HepG2 (cell line): ENCODE results near the gene KCTD13. TPM values are rescaled to one million over a fixed set of nuclear protein-coding genes. Genes with fewer than 3 reads are reported as not detected.
A peak's percentile ranks its signal among the peaks of the same experiment; 100 is the strongest.

ENCODE experiments used
- ATAC-seq: fragments of 200-7000 bp; cut with Tn5 transposase; 3 replicates; pipeline ENCODE4 v1.9.1; 2020; ENCODE audit warnings: mild to moderate bottlenecking, moderate library complexity
- BruUV-seq: library from RNA; stranded (reverse); fragments of 400-500 nt; replicated peaks from 2 replicates; lab custom pipeline; 2021; lab: Mats Ljungman, UMichigan
- CTCF ChIA-PET: fragments of 300-600 bp; formaldehyde crosslinking; extraction: SDS; loops from one replicate; lab custom pipeline; 2021; ENCODE audit warnings: low total read pairs, inconsistent platforms, low intra/inter-chr PET ratio; lab: Yijun Ruan, JAX
- POLR2A ChIA-PET: fragments of 350-600 bp; sonication (Branson Sonifier 250); formaldehyde crosslinking; loops from one replicate; lab custom pipeline; 2020; ENCODE audit warnings: antibody characterized with exemption, inconsistent platforms; lab: Yijun Ruan, JAX
- DNase-seq: peaks from one replicate; pipeline ENCODE4 v3.0.0-alpha.2; 2015; ENCODE audit warnings: low spot score
- FAIRE-seq: peaks from 3 replicates; lab custom pipeline; 2011; peaks lifted over from hg19 to GRCh38; lab: Jason Lieb, UNC
- H2AFZ ChIP-seq: one replicate; pipeline ENCODE4 v1.6.1; 2011; ENCODE audit warnings: low read length, inconsistent platforms
- H3K27ac ChIP-seq: fragments of 300-600 bp; 3 replicates; pipeline ENCODE4 v1.8.0; 2011; ENCODE audit warnings: mixed run types, mild to moderate bottlenecking, mixed read lengths, low read length, inconsistent platforms; ENCODE audit not compliant: insufficient read depth; ENCODE audit errors: extremely low read length
- H3K27me3 ChIP-seq, 2 experiments: fragments of 200-600 bp in 1 of 2; 2 replicates in 1 of 2; 3 replicates in 1 of 2; pipeline versions ENCODE4 v1.6.0 to v1.8.0; 2011; ENCODE audit warnings: low read length in 2 of 2, mild to moderate bottlenecking in 2 of 2, moderate library complexity in 2 of 2, inconsistent platforms in 1 of 2; ENCODE audit not compliant: insufficient read depth in 2 of 2, control insufficient read depth in 1 of 2
- H3K36me3 ChIP-seq, 2 experiments: fragments of 200-600 bp in 1 of 2; replicated peaks in 1 of 2; 2 replicates in 1 of 2; 3 replicates in 1 of 2; pipeline versions ENCODE4 v1.5.1 to v1.8.0; 2011; ENCODE audit warnings: low read length in 2 of 2, inconsistent platforms in 1 of 2; ENCODE audit not compliant: insufficient read depth in 2 of 2, control insufficient read depth in 1 of 2
- H3K4me1 ChIP-seq: 2 replicates; pipeline ENCODE4 v1.5.1; 2012; ENCODE audit warnings: low read length, inconsistent platforms; ENCODE audit not compliant: insufficient read depth
- H3K4me2 ChIP-seq: 2 replicates; pipeline ENCODE4 v1.6.0; 2011; ENCODE audit warnings: low read depth, low read length, inconsistent platforms
- H3K4me3 ChIP-seq, 3 experiments: fragments of 200-600 bp in 1 of 3; sonication (generic), shearing (Covaris generic) in 1 of 3; replicated peaks in 1 of 3; 2 replicates each; pipeline ENCODE4 v1.5.1; 2011 to 2016; ENCODE audit warnings: low read length in 3 of 3, inconsistent platforms in 2 of 3, low read depth in 2 of 3, mild to moderate bottlenecking in 2 of 3, control low read depth in 1 of 3, mixed read lengths in 1 of 3; ENCODE audit not compliant: insufficient read depth in 1 of 3
- H3K79me2 ChIP-seq: one replicate; pipeline ENCODE4 v1.6.1; 2011; ENCODE audit warnings: low read length, inconsistent platforms; ENCODE audit not compliant: insufficient read depth
- H3K9ac ChIP-seq: 2 replicates; pipeline ENCODE4 v1.6.0; 2011; ENCODE audit warnings: mild to moderate bottlenecking, low read depth, low read length, inconsistent platforms; ENCODE audit not compliant: insufficient read depth
- H3K9me3 ChIP-seq: 2 replicates; pipeline ENCODE4 v1.5.1; 2012; ENCODE audit warnings: mild to moderate bottlenecking, low read length
- H4K20me1 ChIP-seq: 2 replicates; pipeline ENCODE4 v1.6.0; 2011; ENCODE audit warnings: inconsistent platforms, mild to moderate bottlenecking, low read length, moderate library complexity; ENCODE audit not compliant: insufficient read depth
- ATF7 ChIP-seq, 2 experiments: fragments of 450-650 bp in 1 of 2; sonication (generic) in 1 of 2; formaldehyde crosslinking in 1 of 2; IDR thresholded peaks; 2 replicates each; pipeline versions ENCODE4 v1.4.0 to v1.6.1; 2016 to 2020; ENCODE audit warnings: antibody characterized with exemption in 1 of 2, mild to moderate bottlenecking in 1 of 2, missing genetic modification reagents in 1 of 2
- CCAR2 ChIP-seq: fragments of 200-400 bp; formaldehyde crosslinking; optimal IDR thresholded peaks from 2 replicates; pipeline ENCODE3; 2018; ENCODE audit warnings: low read depth, mild to moderate bottlenecking, low read length, moderate library complexity
- MAFK ChIP-seq, 2 experiments: IDR thresholded peaks in 1 of 2; conservative IDR thresholded peaks in 1 of 2; 2 replicates each; pipeline ENCODE4 v1.6.1; 2011; ENCODE audit warnings: improper control_type of control experiment in 2 of 2, low read length in 2 of 2
- MTA3 ChIP-seq: sonication (generic); formaldehyde crosslinking; IDR thresholded peaks from 2 replicates; pipeline ENCODE4 v1.4.0; 2020; ENCODE audit warnings: missing genetic modification reagents
- RAD21 ChIP-seq: fragments of 450-650 bp; formaldehyde crosslinking; IDR thresholded peaks from 2 replicates; pipeline ENCODE4 v1.5.0; 2020; ENCODE audit warnings: mild to moderate bottlenecking
- RFXANK ChIP-seq: IDR thresholded peaks from 2 replicates; pipeline ENCODE4 v1.6.1; 2016
- STAG1 ChIP-seq: sonication (generic); formaldehyde crosslinking; IDR thresholded peaks from 2 replicates; pipeline ENCODE4 v1.4.0; 2020; ENCODE audit warnings: missing genetic modification reagents
- SUZ12 ChIP-seq: fragments of 150-350 bp; IDR thresholded peaks from 2 replicates; pipeline ENCODE4 v1.6.1; 2014; ENCODE audit warnings: low read depth, low read length
- TP53 ChIP-seq: sonication (generic); formaldehyde crosslinking; conservative IDR thresholded peaks from 2 replicates; pipeline ENCODE4 v1.4.0; 2020; ENCODE audit warnings: missing genetic modification reagents
- XRCC5 ChIP-seq: fragments of 200-400 bp; formaldehyde crosslinking; optimal IDR thresholded peaks from 2 replicates; pipeline ENCODE3; 2017; ENCODE audit warnings: mild to moderate bottlenecking, low read length
- ZNF331 ChIP-seq: sonication (generic); formaldehyde crosslinking; IDR thresholded peaks from 2 replicates; pipeline ENCODE4 v1.4.0; 2020; ENCODE audit warnings: missing genetic modification reagents
- ZNF382 ChIP-seq: sonication (generic); formaldehyde crosslinking; IDR thresholded peaks from 2 replicates; pipeline ENCODE4 v1.5.0; 2020; ENCODE audit warnings: missing genetic modification reagents, mild to moderate bottlenecking, borderline replicate concordance
- ZNF687 ChIP-seq: sonication (generic); formaldehyde crosslinking; IDR thresholded peaks from 2 replicates; pipeline ENCODE4 v1.5.1; 2020; ENCODE audit warnings: mild to moderate bottlenecking, missing genetic modification reagents, moderate library complexity
- ZSCAN30 ChIP-seq: sonication (generic); formaldehyde crosslinking; IDR thresholded peaks from 2 replicates; pipeline ENCODE4 v1.5.0; 2020; ENCODE audit warnings: mild to moderate bottlenecking, missing genetic modification reagents
- WGBS: methylation state at CpG from one replicate; pipeline ENCODE4 v1.1.6; 2017; ENCODE audit warnings: low lambda C conversion rate; 5-methylcytosine and 5-hydroxymethylcytosine counted together
- in situ Hi-C: cut with HindIII; loops from 2 replicates; pipeline ENCODE4 v1.10.0; 2017; ENCODE audit warnings: low pct_unique_long_range_greater_than_20kb; ENCODE audit not compliant: extremely low pct_ligation_motif_present
- intact Hi-C: fragments of 100-400 bp; cut with micrococcal nuclease; formaldehyde crosslinking; loops from one replicate; pipeline ENCODE4 v1.10.0; 2022; ENCODE audit not compliant: unreplicated experiment
- polyA plus RNA-seq, 8 experiments: library from polyadenylated mRNA; depleted of rRNA in 3 of 8; stranded (reverse) in 7 of 8; unstranded in 1 of 8; fragments of >200 nt; fragmentation: Illumina TruSeq in 4 of 8; extraction: Trizol in 4 of 8; gene quantifications; 2 replicates each; pipeline versions ENCODE4 v1.2.1 to v1.2.3, GENCODE V29; 2011 to 2016; ENCODE audit warnings: low read depth in 4 of 8, missing spikeins in 1 of 8, mixed read lengths in 1 of 8; ENCODE audit not compliant: insufficient read depth in 1 of 8
- total RNA-seq, 5 experiments: library from RNA; depleted of rRNA; stranded (reverse); fragments of >200 nt; fragmentation: Illumina TruSeq; extraction: Trizol; gene quantifications; 2 replicates each; pipeline ENCODE4 v1.2.3, GENCODE V29; 2016; ENCODE audit warnings: low read depth in 1 of 5
- TF ChIP-seq, protein P1 (sequence below): sonication (generic); formaldehyde crosslinking; conservative IDR thresholded peaks from 2 replicates; pipeline ENCODE4 v1.4.0; 2020; ENCODE audit warnings: missing genetic modification reagents
- TF ChIP-seq, protein P2 (sequence below): sonication (generic); formaldehyde crosslinking; IDR thresholded peaks from 2 replicates; pipeline ENCODE4 v1.4.0; 2020; ENCODE audit warnings: missing genetic modification reagents, borderline replicate concordance

Gene KCTD13
- total and polyA plus RNA-seq, 2 of the 13 experiments (the other 11 are each of a cell fraction or from before 2014, with no cell fraction given), result 6.3 to 14.7 TPM

GRCh38 chr16:29951625-29952365 is 25.8 kb upstream of the KCTD13 start:
- Histone ChIP-seq H3K9me3 (peaks cover 8% of the 10 kb centered on the region; the same call in 1 of the 2 replicates), H3K36me3 (no peaks in the 10 kb centered on the region), H3K79me2 (no peaks in the 10 kb centered on the region), H3K4me2 (no peak overlapping the region), H3K4me3 (no peak overlapping the region), H3K4me1 (peaks cover 12% of the 10 kb centered on the region), H3K9ac (no peak overlapping the region), H4K20me1 (no peaks in the 10 kb centered on the region), H3K27ac (no peak overlapping the region), H3K27me3 (peaks cover 0 to 10% of the 10 kb centered on the region in 2 experiments; a peak in 1 of 5 replicates), H2AFZ (no peak overlapping the region)
- WGBS, result 36% methylated on average over 8 of the region's 8 CpGs
- DNase-seq, result no peak
- intact Hi-C loops (no loop called here), in situ Hi-C loops (no loop called here)
- no TSS peak for BruUV-seq
- FAIRE-seq, result no peak
- CTCF ChIA-PET, result no interaction called here
- ATAC-seq, result peak; percentile 92
- POLR2A ChIA-PET, result interaction anchor here (1.4 to 2.5 kb wide), 3 partner anchors 10 to 26 kb away, joined by 3 to 9 read pairs (median 4); partner anchors contain the start of genes KCTD13 and TMEM219
- TF ChIP-seq MAFK (conservative IDR thresholded peaks at IDR 0.05 in 1 of 2, IDR thresholded peaks at IDR 0.05 in 1 of 2; ENCODE audit: low read length in 2 of 2), result no peak
- TF ChIP-seq RFXANK, result no peak
- 0 out of 2 replicates have a peak, but pooled peaks have one; percentile 17 for TF ChIP-seq RAD21 (CRISPR knock-in tag)
- TF ChIP-seq, protein P1, sequence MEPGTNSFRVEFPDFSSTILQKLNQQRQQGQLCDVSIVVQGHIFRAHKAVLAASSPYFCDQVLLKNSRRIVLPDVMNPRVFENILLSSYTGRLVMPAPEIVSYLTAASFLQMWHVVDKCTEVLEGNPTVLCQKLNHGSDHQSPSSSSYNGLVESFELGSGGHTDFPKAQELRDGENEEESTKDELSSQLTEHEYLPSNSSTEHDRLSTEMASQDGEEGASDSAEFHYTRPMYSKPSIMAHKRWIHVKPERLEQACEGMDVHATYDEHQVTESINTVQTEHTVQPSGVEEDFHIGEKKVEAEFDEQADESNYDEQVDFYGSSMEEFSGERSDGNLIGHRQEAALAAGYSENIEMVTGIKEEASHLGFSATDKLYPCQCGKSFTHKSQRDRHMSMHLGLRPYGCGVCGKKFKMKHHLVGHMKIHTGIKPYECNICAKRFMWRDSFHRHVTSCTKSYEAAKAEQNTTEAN (CRISPR knock-in tag), result no peak
- peak; percentile 30 for TF ChIP-seq XRCC5
- TF ChIP-seq TP53 (CRISPR knock-in tag), result no peak
- TF ChIP-seq MTA3, result no peak
- peak; percentile 29; the same call in 1 of the 2 replicates for TF ChIP-seq STAG1 (CRISPR knock-in tag)
- no peak for TF ChIP-seq ATF7 (IDR thresholded peaks at IDR 0.05)
- no peak for TF ChIP-seq ATF7 (CRISPR knock-in tag; IDR thresholded peaks at IDR 0.05)
- TF ChIP-seq ZNF382, result no peak
- no peak for TF ChIP-seq SUZ12
- TF ChIP-seq, protein P2, sequence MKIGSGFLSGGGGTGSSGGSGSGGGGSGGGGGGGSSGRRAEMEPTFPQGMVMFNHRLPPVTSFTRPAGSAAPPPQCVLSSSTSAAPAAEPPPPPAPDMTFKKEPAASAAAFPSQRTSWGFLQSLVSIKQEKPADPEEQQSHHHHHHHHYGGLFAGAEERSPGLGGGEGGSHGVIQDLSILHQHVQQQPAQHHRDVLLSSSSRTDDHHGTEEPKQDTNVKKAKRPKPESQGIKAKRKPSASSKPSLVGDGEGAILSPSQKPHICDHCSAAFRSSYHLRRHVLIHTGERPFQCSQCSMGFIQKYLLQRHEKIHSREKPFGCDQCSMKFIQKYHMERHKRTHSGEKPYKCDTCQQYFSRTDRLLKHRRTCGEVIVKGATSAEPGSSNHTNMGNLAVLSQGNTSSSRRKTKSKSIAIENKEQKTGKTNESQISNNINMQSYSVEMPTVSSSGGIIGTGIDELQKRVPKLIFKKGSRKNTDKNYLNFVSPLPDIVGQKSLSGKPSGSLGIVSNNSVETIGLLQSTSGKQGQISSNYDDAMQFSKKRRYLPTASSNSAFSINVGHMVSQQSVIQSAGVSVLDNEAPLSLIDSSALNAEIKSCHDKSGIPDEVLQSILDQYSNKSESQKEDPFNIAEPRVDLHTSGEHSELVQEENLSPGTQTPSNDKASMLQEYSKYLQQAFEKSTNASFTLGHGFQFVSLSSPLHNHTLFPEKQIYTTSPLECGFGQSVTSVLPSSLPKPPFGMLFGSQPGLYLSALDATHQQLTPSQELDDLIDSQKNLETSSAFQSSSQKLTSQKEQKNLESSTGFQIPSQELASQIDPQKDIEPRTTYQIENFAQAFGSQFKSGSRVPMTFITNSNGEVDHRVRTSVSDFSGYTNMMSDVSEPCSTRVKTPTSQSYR (CRISPR knock-in tag), result peak; percentile 38; the same call in 1 of the 2 replicates
- no peak for TF ChIP-seq CCAR2
- TF ChIP-seq ZSCAN30 (CRISPR knock-in tag), result no peak
- 0 out of 2 replicates have a peak, but pooled peaks have one; percentile 14 for TF ChIP-seq ZNF687 (CRISPR knock-in tag)
- TF ChIP-seq ZNF331 (CRISPR knock-in tag), result no peak
